DMS53 treated with DMSO at 0.1 percent for 48 hours (cell line): Measurements from ENCODE around the gene FAM20A.

Experiments used
- DNase-seq: peaks from one replicate; lab custom pipeline; 2025; ENCODE audit not compliant: unreplicated experiment; lab: John Stamatoyannopoulos, UW

FAM20A gene

GRCh38 chr17:68570526-68570925 lies 30.6 kb downstream of the FAM20A start:
- DNase-seq = no peak

DNA sequence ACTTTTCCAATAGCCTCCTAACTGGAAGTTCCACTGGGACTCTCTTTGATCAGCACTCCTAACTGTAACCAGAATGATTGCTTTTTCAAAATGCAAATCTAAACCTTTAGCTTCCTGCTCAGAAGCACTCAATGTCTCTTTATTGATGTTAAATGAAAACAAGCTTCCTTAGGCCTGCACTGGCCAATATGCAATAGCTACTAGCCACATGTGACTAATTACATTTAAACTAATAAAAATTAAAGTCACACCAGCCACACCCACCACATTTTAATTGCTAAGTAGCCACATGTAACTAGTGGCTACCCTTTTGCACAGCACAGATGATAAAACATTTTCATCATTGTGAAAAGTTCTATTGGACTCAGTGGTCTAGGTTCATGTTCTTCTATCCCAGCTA lies 31.8 kb downstream of the FAM20A start:
- DNase-seq = no peak

- DNase-seq = no peak
Observed at GRCh38 chr17:68568581-68568980, 32.6 kb downstream of the FAM20A start.

DNA sequence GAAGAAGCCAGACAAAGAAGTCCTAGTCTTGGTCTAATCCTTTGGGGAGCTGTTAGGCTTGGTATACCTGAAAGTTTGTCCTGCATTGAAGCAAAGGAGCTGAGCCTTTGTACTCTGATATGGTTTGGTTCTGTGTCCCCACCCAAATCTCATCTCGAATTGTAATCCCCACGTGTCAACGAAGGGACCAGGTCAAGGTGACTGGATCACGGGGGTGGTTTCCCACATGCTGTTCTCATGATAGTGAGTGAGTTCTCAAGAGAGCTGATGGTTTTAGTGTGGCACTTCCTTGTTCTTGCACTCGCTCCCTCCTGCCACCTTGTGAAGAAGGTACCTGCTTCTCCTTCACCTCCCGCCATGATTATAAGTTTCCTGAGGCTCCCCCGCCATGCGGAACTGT lies 33.6 kb downstream of the FAM20A start:
- DNase-seq = no peak

- no peak for DNase-seq
Observed at GRCh38 chr17:68567035-68567434, 34.1 kb downstream of the FAM20A start.

GRCh38 chr17:68566442-68566738 lies 34.8 kb downstream of the FAM20A start:
- no peak for DNase-seq

DNA sequence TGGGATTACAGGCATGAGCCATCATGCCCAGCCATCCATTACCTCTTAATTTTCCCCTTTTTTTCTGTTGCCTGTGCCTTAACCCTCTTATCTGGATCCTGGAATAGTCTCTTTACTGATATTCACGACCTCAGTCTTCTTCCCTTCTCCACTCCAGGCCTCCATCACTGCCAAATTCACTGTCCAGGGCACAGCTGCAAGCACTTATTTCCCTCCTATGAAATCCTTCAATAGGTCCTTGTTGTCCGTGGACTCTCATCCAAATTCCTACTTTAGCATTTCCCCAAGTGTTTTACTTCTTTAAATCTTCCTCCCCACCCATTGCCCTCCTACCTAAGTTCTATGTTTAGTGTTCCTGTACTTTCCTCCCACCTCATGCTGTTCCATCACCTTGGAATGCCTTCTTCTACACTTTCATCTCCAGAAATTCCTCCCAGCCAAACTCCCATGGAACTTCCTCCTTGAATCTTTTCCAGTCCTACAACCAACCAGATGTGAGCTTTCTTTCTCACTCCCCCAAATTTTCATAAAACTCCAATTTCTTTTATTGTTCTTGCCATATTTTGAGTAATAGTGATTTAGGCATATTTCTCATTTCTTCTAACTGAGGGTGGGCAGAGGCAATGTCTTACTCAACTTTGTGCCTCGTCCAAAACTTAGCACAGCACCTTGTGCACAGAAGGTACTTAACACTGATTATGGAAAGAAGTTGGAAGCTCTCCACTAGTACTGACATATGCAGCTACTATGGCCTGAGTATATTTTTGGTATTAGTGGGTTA lies 35.3 kb downstream of the FAM20A start:
- DNase-seq = no peak

GRCh38 chr17:68564415-68565111 lies 36.6 kb downstream of the FAM20A start:
- DNase-seq = no peak

DNA sequence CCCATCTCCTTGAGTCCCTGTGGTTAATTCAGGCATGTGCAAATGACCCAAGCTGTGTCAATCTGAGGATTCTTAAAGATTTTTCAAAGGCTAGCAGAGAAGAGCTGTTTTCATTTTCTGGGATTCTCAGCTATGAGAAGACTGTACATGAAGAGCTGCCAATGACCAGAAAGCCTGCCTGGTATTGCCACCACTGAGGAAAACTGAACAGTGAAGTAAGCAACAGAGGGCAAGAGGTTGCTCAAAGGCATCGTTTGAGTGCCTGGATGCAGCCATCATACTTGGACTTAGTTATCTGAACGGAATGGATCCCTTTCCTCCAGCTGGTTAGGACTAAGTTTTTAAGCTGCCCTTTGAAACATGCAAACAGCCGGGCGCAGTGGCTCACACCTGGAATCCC lies 38.4 kb downstream of the FAM20A start:
- no peak for DNase-seq

- DNase-seq = no peak
Observed at GRCh38 chr17:68560966-68561720, 40.0 kb downstream of the FAM20A start.

GRCh38 chr17:68559316-68559715 lies 41.9 kb downstream of the FAM20A start:
- DNase-seq = no peak

DNA sequence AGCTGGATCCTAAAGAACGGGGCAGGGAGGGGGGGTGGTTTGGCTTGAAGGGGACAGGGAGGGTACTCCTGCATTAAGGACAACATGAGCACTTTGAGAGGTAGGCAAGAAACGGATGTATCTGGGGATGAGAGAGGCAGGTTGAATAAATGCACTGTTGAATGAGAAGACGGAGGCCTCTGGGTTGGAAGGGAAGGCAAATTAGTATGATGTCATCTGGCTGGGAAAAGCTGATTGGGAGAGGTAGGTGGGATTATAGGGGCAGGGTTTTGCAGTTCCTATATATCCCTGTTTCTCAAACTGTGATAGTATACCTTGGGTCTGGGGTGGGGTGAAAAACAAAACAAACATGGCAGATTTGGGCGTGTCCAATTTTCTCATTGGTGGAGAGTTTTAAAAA lies 44.6 kb downstream of the FAM20A start:
- DNase-seq = no peak

- DNase-seq = no peak
Observed at GRCh38 chr17:68544111-68544915, 56.9 kb downstream of the FAM20A start.

GRCh38 chr17:68542698-68543463 lies 58.3 kb downstream of the FAM20A start:
- DNase-seq = no peak

DNA sequence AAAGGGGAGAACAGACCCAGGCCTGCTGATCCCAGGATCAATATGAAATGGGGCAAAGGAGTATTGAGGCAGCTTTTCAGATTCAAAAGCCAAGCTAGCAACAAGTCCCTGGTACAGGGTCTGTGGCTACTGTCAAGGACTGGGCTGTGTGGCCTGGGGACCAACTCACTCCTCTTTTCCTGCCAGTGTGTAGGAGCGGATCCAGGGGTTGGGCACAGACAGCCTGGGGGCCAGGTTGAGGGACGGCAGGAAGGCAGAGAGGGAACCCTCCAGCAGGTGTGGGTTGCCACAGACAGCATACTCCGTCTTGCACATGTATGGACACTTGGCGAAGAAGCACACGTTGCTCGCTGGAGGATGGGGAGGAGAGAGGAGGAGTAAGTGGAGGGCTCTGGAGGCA lies 59.4 kb downstream of the FAM20A start:
- DNase-seq = no peak

DNA sequence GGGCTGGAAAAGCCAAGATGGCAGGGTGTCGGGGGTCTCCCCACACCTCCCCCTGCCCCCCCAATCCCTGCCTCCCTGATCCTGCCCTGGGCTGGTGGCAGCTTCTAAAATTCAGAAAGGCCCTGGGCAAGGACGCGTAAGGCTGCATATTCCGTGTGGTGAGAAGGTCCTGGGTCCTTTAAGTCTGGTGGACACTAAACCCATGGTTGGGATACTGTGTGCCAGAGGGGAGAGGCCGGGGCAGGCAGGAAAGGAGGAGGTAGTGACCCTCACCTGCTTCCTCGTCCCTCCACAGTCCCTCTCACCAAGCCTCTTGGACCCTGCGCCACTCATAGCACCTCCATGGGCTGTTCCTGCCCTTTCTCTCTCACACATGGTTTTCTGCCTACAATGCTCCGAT lies 60.2 kb downstream of the FAM20A start:
- no peak for DNase-seq

DNA sequence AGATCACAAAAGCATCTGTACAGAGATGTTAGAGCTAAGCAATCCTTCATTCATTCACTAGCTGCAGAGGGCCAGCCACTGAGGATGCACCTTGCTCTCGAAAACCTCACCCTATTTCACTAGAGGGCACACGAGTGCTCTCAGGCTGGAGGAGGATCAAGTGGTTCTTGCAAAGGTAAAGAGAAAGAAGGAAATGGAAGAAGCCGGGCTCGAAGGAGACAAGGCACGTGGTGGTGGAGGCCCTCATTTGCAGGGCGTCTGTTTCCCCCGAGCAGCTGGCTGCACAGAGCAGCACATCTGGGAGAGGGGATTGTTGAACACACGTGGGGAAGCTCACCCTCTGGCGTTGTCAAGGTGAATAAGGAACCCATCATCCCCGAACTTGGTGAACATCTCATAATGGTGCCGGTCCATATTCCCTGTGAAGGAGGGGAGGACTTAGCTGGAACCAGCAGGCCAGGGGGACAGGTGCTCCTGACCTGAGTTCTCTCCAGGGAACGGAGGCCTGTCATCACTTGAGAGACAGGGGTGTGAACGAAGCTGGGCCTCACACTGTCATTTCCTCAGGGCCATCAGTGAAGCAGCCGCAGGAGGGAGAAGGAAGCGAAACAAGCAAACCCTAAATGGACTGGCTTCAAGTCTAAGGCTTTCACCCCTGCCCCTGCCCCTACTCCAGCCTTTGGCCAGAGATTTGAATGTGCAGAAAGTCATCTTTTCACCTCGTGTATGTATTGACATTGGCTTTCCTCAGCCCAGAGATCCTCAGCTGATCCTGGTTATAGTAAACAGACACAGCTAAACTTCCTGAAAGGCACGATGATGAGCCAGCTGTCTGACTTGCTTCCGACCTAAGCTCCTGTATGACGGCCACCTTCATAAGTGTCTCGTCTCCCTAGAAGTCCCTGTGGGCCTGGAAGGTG lies 61.4 kb downstream of the FAM20A start:
- DNase-seq = peak; percentile 9

GRCh38 chr17:68535922-68536321 lies 65.2 kb downstream of the FAM20A start:
- no peak for DNase-seq

DNA sequence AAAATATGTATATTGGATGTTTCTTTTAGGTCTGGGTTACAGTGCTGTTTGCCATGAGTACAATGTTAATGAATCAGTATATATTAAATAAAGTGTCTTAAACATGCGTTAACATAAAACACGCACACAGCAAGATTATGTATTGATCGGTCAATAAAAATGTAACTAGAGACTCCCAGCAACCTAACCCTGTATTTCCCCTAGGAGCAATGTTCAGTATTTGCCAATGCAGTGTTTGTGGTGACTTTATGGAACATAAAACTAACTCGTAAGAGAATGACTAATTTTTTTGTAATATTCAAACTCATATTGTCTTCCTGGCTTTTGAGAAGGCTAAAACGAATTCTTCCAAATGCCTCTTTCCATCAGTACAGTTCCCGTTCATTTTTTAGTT lies 66.5 kb downstream of the FAM20A start:
- no peak for DNase-seq
